ENCODE data around the gene RBM20. TPM values are rescaled to one million over a fixed set of nuclear protein-coding genes. Genes with fewer than 3 reads are reported as not detected.

RBM20 gene
- total RNA-seq, 1 experiment from 2014 or later: 0.11 TPM

DNA sequence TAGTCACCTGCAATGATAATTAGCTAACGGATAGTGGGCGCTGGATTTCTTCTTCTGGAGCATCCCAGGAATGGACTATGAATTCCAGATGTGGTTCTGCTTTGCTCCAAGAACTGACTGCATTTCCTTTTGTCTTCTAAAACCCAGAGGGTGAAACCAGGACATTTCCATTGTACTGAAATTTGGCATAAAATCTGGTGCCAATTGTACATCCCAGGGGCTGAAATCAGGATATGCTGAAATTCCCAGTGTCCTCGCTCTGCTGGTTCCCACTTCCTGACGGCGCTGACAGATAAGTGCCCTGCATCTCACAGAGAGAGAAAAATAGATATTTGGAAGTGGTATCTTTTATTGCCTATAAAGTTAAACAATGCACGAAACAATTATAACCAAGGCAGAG is 31.9 kb downstream of the RBM20 start:
- no TSS peak for BruUV-seq (replicated peaks)
- H3K4me2 ChIP-seq: no peak overlapping the region
- no peaks in the 10 kb centered on the region for H3F3A ChIP-seq (ENCODE audit: insufficient read depth, low read depth)
- no peaks in the 10 kb centered on the region for H3K9me2 ChIP-seq (ENCODE audit: insufficient read depth)
- H3K27ac ChIP-seq: no peak overlapping the region
- no peaks in the 10 kb centered on the region for H3K27me3 ChIP-seq (ENCODE audit: insufficient read depth, low read depth)
- TF ChIP-seq EZH2 (IDR thresholded peaks at IDR 0.05; ENCODE audit: low read depth): no peak
- H3K4me1 ChIP-seq (replicated peaks; ENCODE audit: insufficient read depth): no peaks in the 10 kb centered on the region; the same call in 1 of the 2 replicates
- H2AFZ ChIP-seq: no peak overlapping the region
- intact Hi-C loops (cut with micrococcal nuclease; ENCODE audit: unreplicated experiment): no loop called here
- no peak overlapping the region for H3K4me3 ChIP-seq
- ChIA-PET POLR2A (ENCODE audit: unreplicated experiment) (interaction anchor here (0.6 kb wide), 1 partner anchor 181 kb away, joined by 4 read pairs; no protein-coding TSS in a partner anchor), CTCF (no interaction called here)
- no peaks in the 10 kb centered on the region for H3K9me3 ChIP-seq (ENCODE audit: insufficient read depth, low read depth)
- no peak for DNase-seq
- H4K20me1 ChIP-seq (ENCODE audit: insufficient read depth): no peaks in the 10 kb centered on the region
- no peaks in the 10 kb centered on the region for H3K79me2 ChIP-seq (ENCODE audit: low read depth)
- no peaks in the 10 kb centered on the region for H3K36me3 ChIP-seq (ENCODE audit: low read depth)

DNA sequence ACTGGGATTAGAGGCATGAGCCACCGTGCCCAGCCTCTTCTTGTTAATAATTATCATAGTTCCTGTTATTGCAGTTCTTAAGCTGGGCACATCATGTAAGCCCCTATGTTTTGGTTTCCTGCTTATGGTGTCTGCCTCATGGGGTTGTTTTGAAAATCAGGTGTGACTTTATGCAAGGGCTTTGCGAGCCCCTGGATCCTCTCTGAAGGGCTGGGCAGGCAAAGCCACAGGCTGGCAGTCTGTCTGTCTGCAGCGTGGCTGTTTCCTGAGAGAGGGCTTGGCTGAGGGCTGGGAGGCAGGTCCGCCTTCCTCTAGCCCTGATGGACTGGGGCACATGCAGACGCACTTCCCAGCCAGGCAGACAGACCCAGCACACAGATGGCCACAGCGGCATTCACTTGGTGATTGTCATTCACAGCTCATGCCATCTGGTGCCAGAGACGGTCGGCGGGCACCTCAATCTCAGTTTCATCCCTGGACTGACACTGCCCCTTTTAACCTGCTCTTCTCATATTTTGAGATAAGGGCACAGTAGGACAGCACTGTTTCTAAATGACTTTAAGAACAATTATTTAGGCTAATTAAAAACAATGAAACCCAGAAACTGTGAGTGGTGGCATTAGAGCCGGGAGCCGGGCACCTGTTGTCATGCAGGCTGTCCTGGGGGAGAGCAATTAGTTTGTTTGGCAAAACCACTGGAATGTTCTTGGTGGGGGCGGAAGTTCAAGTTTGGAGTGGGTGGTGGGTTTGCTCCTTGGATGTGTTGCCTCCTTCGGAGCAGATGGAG is 35.5 kb downstream of the RBM20 start:
- ChIA-PET CTCF (no interaction called here), POLR2A (ENCODE audit: unreplicated experiment) (no interaction called here)
- Histone ChIP-seq H3K36me3 (ENCODE audit: low read depth) (no peaks in the 10 kb centered on the region), H4K20me1 (ENCODE audit: insufficient read depth) (no peaks in the 10 kb centered on the region), H3K4me1 (replicated peaks; ENCODE audit: insufficient read depth) (no peaks in the 10 kb centered on the region), H3K27me3 (ENCODE audit: insufficient read depth, low read depth) (no peaks in the 10 kb centered on the region), H3K9me3 (ENCODE audit: insufficient read depth, low read depth) (no peaks in the 10 kb centered on the region), H2AFZ (no peak overlapping the region), H3F3A (ENCODE audit: insufficient read depth, low read depth) (no peaks in the 10 kb centered on the region), H3K4me2 (no peak overlapping the region), H3K27ac (no peak overlapping the region), H3K79me2 (ENCODE audit: low read depth) (no peaks in the 10 kb centered on the region), H3K4me3 (no peak overlapping the region), H3K9me2 (ENCODE audit: insufficient read depth) (no peaks in the 10 kb centered on the region)
- TF ChIP-seq CTCF (conservative IDR thresholded peaks at IDR 0.05) (no peak), EZH2 (IDR thresholded peaks at IDR 0.05; ENCODE audit: low read depth) (no peak)
- no TSS peak for BruUV-seq (replicated peaks)
- intact Hi-C loops (cut with micrococcal nuclease; ENCODE audit: unreplicated experiment): no loop called here
- DNase-seq: no peak

DNA sequence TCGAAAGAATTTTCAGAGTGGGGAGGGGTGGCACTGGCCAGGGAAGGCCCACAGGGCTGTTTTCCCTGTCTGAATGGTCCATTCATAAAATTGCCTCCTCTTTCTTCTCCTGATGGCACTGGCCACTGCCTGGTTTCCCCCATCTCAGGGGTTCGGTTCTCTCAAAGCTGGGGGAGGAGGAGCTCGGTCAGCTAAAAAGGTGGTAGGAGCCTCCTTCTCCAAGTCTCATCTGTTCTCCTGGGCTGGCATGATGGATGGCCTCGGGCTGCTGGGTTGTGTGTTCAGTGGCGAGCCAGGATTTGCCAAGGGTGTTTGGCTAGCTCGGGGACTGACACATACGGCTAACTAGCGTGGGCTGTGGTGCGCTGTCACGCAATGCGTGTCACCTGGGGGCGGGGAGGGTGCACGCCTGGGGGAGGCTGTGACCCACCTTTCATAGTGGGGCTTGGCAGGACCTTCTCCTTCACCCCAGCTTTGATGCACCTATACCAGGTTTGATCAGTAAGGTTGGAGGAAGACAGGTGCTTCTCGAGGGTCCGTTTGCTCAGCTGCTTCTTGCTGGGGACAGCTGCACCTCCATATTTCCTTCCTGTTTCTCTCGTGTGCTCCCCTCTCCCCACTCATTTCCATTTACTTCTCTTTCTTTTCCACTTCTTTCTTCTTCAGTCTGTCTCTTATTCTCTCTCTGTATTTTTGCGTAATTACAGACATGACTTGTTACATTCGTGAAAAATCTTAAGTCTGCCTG is 36.3 kb downstream of the RBM20 start:
- H4K20me1 ChIP-seq (ENCODE audit: insufficient read depth): no peaks in the 10 kb centered on the region
- H3K4me2 ChIP-seq: no peak overlapping the region
- no peak overlapping the region for H3K27ac ChIP-seq
- no peaks in the 10 kb centered on the region for H3K27me3 ChIP-seq (ENCODE audit: insufficient read depth, low read depth)
- POLR2A ChIA-PET (ENCODE audit: unreplicated experiment): no interaction called here
- H3K4me3 ChIP-seq: no peak overlapping the region
- CTCF ChIA-PET: no interaction called here
- DNase-seq: no peak
- no TSS peak for BruUV-seq (replicated peaks)
- no peaks in the 10 kb centered on the region for H3K9me3 ChIP-seq (ENCODE audit: insufficient read depth, low read depth)
- no peaks in the 10 kb centered on the region for H3F3A ChIP-seq (ENCODE audit: insufficient read depth, low read depth)
- H3K9me2 ChIP-seq (ENCODE audit: insufficient read depth): no peaks in the 10 kb centered on the region
- no peak overlapping the region for H2AFZ ChIP-seq
- intact Hi-C loops (cut with micrococcal nuclease; ENCODE audit: unreplicated experiment): loop anchor here (1.0 kb wide), 1 partner anchor 70 kb away; no protein-coding TSS in a partner anchor
- H3K36me3 ChIP-seq (ENCODE audit: low read depth): no peaks in the 10 kb centered on the region
- H3K4me1 ChIP-seq (replicated peaks; ENCODE audit: insufficient read depth): no peaks in the 10 kb centered on the region
- TF ChIP-seq CTCF (conservative IDR thresholded peaks at IDR 0.05) (no peak), EZH2 (IDR thresholded peaks at IDR 0.05; ENCODE audit: low read depth) (no peak)
- H3K79me2 ChIP-seq (ENCODE audit: low read depth): no peaks in the 10 kb centered on the region

All from PC-9 (cell line).